Measurements from ENCODE around the gene ADAMTS2. TPM values are rescaled to one million over a fixed set of nuclear protein-coding genes. Genes with fewer than 3 reads are reported as not detected.

Gene ADAMTS2
- total and polyA plus RNA-seq, 4 experiments from 2014 or later: 0.07 TPM; not detected in 3

DNA sequence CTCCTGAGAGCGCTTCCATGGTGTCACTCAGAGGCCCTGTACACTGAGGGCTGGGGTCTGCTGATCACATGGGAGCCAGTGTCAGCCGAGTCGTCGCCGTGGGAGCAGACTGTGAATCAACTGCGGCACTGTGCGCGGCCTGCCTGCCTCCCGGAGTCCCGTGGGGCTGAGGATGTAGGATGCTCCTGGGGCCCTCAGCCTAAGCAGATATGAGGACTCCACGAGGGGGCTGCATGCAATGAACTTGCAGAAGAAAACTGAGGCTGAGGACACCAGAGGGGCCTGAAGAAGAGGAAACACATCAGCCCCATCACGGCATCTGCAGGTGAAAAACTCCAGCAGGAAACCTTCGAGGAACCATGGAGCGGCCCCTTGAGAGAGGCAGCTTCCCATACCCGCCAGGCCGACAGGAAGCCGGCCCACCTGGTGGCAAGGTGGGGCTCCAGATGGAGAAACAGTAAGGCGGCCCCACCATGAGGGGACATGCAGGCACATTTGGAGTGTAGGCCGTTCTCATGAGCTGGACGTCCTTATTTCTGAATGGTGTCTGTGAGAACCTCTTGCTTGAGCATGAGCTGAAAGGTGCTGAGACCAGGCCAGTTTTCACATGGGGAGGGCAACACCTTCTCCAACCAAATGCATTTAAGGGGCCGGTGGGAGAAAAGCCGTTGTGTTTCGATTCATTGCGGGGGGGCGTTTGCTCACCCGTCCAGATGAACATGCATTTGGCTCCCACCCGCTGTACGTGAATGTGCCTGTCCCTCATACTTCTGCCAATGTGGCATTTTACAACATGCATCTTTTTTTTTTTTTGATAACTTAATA, 35.2 kb upstream of the ADAMTS2 start:
- ChIA-PET CTCF (ENCODE audit: partially characterized antibody) (no interaction called here), POLR2A (ENCODE audit: partially characterized antibody) (no interaction called here)
- Mint-ChIP-seq H3K36me3 (no peaks in the 10 kb centered on the region), H3K9me3 (peaks cover 0 to 3% (median 0%) of the 10 kb centered on the region in 8 donors), H3K4me3 (no peak overlapping the region), H3K27ac (no peak overlapping the region), H3K27me3 (peaks cover 0 to 3% of the 10 kb centered on the region in 2 donors), H3K4me1 (no peaks in the 10 kb centered on the region)
- no peaks in the 10 kb centered on the region for H3K27me3 ChIP-seq (ENCODE audit: insufficient read depth, low read length)
- DNase-seq: no peak
- no peak overlapping the region for H3K27ac ChIP-seq (ENCODE audit: low read depth, low read length)
- no peaks in the 10 kb centered on the region for H3K36me3 ChIP-seq (ENCODE audit: insufficient read depth, low read length)
- no peaks in the 10 kb centered on the region for H3K9me3 ChIP-seq (ENCODE audit: control insufficient read depth in 1 of 2, low read length in 2 of 2)
- intact Hi-C loops (cut with micrococcal nuclease): no loop called here
- H3K4me1 ChIP-seq (ENCODE audit: insufficient read depth, low read length): no peaks in the 10 kb centered on the region
- H3K4me3 ChIP-seq (ENCODE audit: low read length in 2 of 2): no peak overlapping the region

GRCh38 chr5:179379321-179379890, 34.1 kb upstream of the ADAMTS2 start:
- H3K4me1 ChIP-seq (ENCODE audit: insufficient read depth, low read length): no peaks in the 10 kb centered on the region
- Mint-ChIP-seq H3K27ac (no peak overlapping the region), H3K36me3 (no peaks in the 10 kb centered on the region), H3K9me3 (no peaks in the 10 kb centered on the region), H3K4me1 (no peaks in the 10 kb centered on the region), H3K4me3 (no peak overlapping the region), H3K27me3 (peaks cover 0 to 3% of the 10 kb centered on the region in 2 donors)
- no peaks in the 10 kb centered on the region for H3K9me3 ChIP-seq (ENCODE audit: control insufficient read depth in 1 of 2, low read length in 2 of 2)
- no peak overlapping the region for H3K4me3 ChIP-seq (ENCODE audit: low read length in 2 of 2)
- no peak overlapping the region for H3K27ac ChIP-seq (ENCODE audit: low read depth, low read length)
- ChIA-PET POLR2A (ENCODE audit: partially characterized antibody) (no interaction called here), CTCF (ENCODE audit: partially characterized antibody) (no interaction called here)
- no peaks in the 10 kb centered on the region for H3K27me3 ChIP-seq (ENCODE audit: insufficient read depth, low read length)
- no peaks in the 10 kb centered on the region for H3K36me3 ChIP-seq (ENCODE audit: insufficient read depth, low read length)
- intact Hi-C loops (cut with micrococcal nuclease): no loop called here
- no peak for DNase-seq

DNA sequence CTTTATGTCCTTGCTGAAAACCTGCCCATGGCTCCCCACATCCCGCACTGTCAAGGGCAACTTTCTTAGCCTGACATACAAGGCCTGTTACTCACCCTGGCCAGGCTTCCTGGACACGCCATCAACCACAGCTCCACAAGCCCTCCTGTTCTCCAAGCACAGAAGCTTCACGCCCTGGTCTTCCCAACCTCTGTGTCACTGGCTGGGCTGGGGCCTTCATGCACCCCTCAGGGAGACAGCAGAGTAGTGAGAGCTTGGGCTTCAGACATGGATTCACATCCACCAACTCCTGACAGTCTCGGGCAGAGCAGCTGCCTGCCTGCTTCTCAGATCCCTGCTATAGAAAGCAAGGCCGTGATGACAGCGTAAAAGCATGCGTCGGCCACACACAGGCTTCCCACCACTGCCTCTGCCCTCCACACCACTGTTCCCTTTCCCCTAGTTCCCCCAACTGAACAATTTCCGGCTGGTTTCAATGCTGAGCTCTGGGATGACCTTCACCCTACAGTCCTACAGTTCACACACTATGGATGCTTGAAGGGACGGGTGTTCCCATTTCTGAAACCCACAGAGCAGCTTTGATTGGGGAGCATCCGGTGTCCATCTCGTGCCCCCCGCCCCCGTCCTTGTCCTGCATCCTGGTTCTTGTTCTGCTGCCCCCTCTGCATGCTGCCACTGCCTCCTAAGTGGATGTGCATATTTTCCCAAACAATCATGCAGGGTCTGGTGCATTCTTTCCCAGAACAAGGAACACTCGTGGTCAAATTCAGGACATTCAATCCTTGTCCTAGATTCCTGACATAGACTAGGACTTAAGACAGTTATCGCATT, 33.4 kb upstream of the ADAMTS2 start:
- H3K27ac Mint-ChIP-seq: no peak overlapping the region
- no peaks in the 10 kb centered on the region for H3K4me1 Mint-ChIP-seq

DNA sequence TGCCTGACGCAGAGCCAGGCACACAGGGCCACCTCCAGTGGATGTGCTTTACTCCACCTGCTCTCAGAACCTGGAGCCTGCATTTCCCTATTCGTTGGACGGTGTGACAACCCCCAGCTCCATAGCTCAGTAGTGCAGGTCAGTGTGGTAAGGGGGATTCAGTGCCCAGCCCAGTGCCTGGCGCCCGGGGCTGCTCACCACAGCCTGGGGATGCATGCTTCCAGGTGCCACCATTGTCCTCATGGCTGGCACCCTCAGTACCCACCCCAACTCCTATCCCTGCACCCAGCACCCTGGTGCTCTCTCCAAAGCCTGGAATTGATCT, 32.8 kb upstream of the ADAMTS2 start:
- Histone ChIP-seq H3K9me3 (ENCODE audit: control insufficient read depth in 1 of 2, low read length in 2 of 2) (no peaks in the 10 kb centered on the region), H3K4me1 (ENCODE audit: insufficient read depth, low read length) (no peaks in the 10 kb centered on the region), H3K27ac (ENCODE audit: low read depth, low read length) (no peak overlapping the region), H3K36me3 (ENCODE audit: insufficient read depth, low read length) (no peaks in the 10 kb centered on the region), H3K4me3 (ENCODE audit: low read length in 2 of 2) (no peak overlapping the region), H3K27me3 (ENCODE audit: insufficient read depth, low read length) (no peaks in the 10 kb centered on the region)
- H3K9me3 Mint-ChIP-seq: no peaks in the 10 kb centered on the region
- intact Hi-C loops (cut with micrococcal nuclease): no loop called here
- H3K4me1 Mint-ChIP-seq: no peaks in the 10 kb centered on the region
- no peak overlapping the region for H3K4me3 Mint-ChIP-seq
- no peak overlapping the region for H3K27ac Mint-ChIP-seq
- ChIA-PET CTCF (ENCODE audit: partially characterized antibody) (no interaction called here), POLR2A (ENCODE audit: partially characterized antibody) (no interaction called here)
- no peak for DNase-seq
- H3K36me3 Mint-ChIP-seq: no peaks in the 10 kb centered on the region
- H3K27me3 Mint-ChIP-seq: peaks cover 0 to 3% of the 10 kb centered on the region in 2 donors

More for the DNA sequence above, 33.4 kb upstream of the ADAMTS2 start:
- Histone ChIP-seq H3K9me3 (ENCODE audit: control insufficient read depth in 1 of 2, low read length in 2 of 2) (no peaks in the 10 kb centered on the region), H3K4me1 (ENCODE audit: insufficient read depth, low read length) (no peaks in the 10 kb centered on the region), H3K36me3 (ENCODE audit: insufficient read depth, low read length) (no peaks in the 10 kb centered on the region), H3K27ac (ENCODE audit: low read depth, low read length) (no peak overlapping the region), H3K27me3 (ENCODE audit: insufficient read depth, low read length) (no peaks in the 10 kb centered on the region), H3K4me3 (ENCODE audit: low read length in 2 of 2) (no peak overlapping the region)
- Mint-ChIP-seq H3K9me3 (no peaks in the 10 kb centered on the region), H3K36me3 (no peaks in the 10 kb centered on the region), H3K4me3 (no peak overlapping the region), H3K27me3 (peaks cover 0 to 3% of the 10 kb centered on the region in 2 donors)
- CTCF ChIA-PET (ENCODE audit: partially characterized antibody): no interaction called here
- intact Hi-C loops (cut with micrococcal nuclease): no loop called here
- no peak for DNase-seq
- POLR2A ChIA-PET (ENCODE audit: partially characterized antibody): no interaction called here

DNA sequence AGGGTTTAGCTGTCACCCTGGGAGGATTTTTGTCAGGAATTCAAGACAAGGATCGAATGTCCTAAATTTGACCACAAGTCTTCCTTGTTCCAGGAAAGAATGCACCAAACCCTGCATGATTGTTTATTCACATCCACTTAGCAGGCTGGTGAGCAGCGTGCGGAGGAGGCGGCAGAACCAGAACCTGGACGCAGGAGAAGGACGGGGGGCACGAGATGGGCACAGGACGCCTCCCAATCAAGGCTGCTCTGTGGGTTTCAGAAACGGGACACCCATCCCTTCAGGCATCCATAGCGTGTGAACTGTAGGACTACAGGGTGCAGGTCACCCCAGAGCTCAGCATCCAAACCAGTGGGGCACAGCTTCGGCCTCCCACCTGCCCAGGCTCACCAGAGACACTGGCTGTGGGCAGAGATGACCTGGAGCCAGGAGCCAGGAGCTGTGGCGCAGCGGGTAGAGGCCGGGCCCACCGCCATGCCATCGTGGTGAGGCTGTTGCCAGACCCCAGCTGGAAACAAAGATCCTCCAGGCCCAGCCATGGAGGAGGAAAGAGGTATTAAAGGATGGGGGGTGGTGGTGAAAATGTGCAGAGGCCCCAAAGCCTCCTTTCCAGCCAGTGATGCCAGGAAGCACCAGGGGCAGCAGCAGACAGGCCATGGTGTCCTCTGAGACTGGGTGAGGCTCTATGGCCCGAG, 32.3 kb upstream of the ADAMTS2 start:
- no peaks in the 10 kb centered on the region for H3K9me3 Mint-ChIP-seq
- peaks cover under 1 to 3% of the 10 kb centered on the region in 2 donors for H3K27me3 Mint-ChIP-seq
- no peaks in the 10 kb centered on the region for H3K36me3 Mint-ChIP-seq
- Histone ChIP-seq H3K4me1 (ENCODE audit: insufficient read depth, low read length) (no peaks in the 10 kb centered on the region), H3K4me3 (ENCODE audit: low read length in 2 of 2) (no peak overlapping the region), H3K36me3 (ENCODE audit: insufficient read depth, low read length) (no peaks in the 10 kb centered on the region), H3K9me3 (ENCODE audit: control insufficient read depth in 1 of 2, low read length in 2 of 2) (no peaks in the 10 kb centered on the region), H3K27ac (ENCODE audit: low read depth, low read length) (no peak overlapping the region), H3K27me3 (ENCODE audit: insufficient read depth, low read length) (no peaks in the 10 kb centered on the region)
- H3K4me3 Mint-ChIP-seq: no peak overlapping the region
- DNase-seq: no peak
- POLR2A ChIA-PET (ENCODE audit: partially characterized antibody): no interaction called here
- CTCF ChIA-PET (ENCODE audit: partially characterized antibody): no interaction called here
- H3K4me1 Mint-ChIP-seq: no peaks in the 10 kb centered on the region
- no peak overlapping the region for H3K27ac Mint-ChIP-seq
- intact Hi-C loops (cut with micrococcal nuclease): no loop called here

GRCh38 chr5:179376701-179377420, 31.6 kb upstream of the ADAMTS2 start:
- Histone ChIP-seq H3K27me3 (ENCODE audit: insufficient read depth, low read length) (no peaks in the 10 kb centered on the region), H3K4me3 (ENCODE audit: low read length in 2 of 2) (no peak overlapping the region), H3K36me3 (ENCODE audit: insufficient read depth, low read length) (no peaks in the 10 kb centered on the region), H3K9me3 (ENCODE audit: control insufficient read depth in 1 of 2, low read length in 2 of 2) (no peaks in the 10 kb centered on the region), H3K27ac (ENCODE audit: low read depth, low read length) (no peak overlapping the region), H3K4me1 (ENCODE audit: insufficient read depth, low read length) (no peaks in the 10 kb centered on the region)
- H3K4me1 Mint-ChIP-seq: no peaks in the 10 kb centered on the region
- ChIA-PET POLR2A (ENCODE audit: partially characterized antibody) (no interaction called here), CTCF (ENCODE audit: partially characterized antibody) (no interaction called here)
- peaks cover 0 to 1% of the 10 kb centered on the region in 2 donors for H3K27me3 Mint-ChIP-seq
- no peak for DNase-seq
- intact Hi-C loops (cut with micrococcal nuclease): no loop called here
- H3K4me3 Mint-ChIP-seq: no peak overlapping the region
- no peaks in the 10 kb centered on the region for H3K9me3 Mint-ChIP-seq
- H3K36me3 Mint-ChIP-seq: no peaks in the 10 kb centered on the region
- H3K27ac Mint-ChIP-seq: no peak overlapping the region

All from CD4-positive, alpha-beta memory T cell (primary cell).